GM12864 (cell line): ENCODE data around the gene YJU2.
"Not testable (repeated sequence)": the region's sequence is repeated elsewhere in the genome, so short reads cannot be mapped to it uniquely, and the experiment has no call there.

Source experiments
- DNase-seq: peaks from one replicate; pipeline ENCODE4 v3.0.0-alpha.2; 2011; ENCODE audit warnings: low read depth
- H3K4me3 ChIP-seq: 2 replicates; pipeline ENCODE4 v1.5.1; 2011; ENCODE audit warnings: mild to moderate bottlenecking, low read depth, low read length, control low read depth
- CTCF ChIP-seq: IDR thresholded peaks from 2 replicates; pipeline ENCODE4 v1.5.1; 2011; ENCODE audit warnings: low read depth, mild to moderate bottlenecking, moderate library complexity, low read length, control low read depth, inconsistent platforms; ENCODE audit errors: missing control alignments

Gene YJU2

GRCh38 chr19:4216846-4217245, 30.0 kb upstream of the YJU2 start:
- no peak overlapping the region for H3K4me3 ChIP-seq
- no peak for TF ChIP-seq CTCF
- no peak for DNase-seq

GRCh38 chr19:4217429-4218264, 29.2 kb upstream of the YJU2 start:
- no peak for TF ChIP-seq CTCF
- DNase-seq: no peak
- no peak overlapping the region for H3K4me3 ChIP-seq

DNA sequence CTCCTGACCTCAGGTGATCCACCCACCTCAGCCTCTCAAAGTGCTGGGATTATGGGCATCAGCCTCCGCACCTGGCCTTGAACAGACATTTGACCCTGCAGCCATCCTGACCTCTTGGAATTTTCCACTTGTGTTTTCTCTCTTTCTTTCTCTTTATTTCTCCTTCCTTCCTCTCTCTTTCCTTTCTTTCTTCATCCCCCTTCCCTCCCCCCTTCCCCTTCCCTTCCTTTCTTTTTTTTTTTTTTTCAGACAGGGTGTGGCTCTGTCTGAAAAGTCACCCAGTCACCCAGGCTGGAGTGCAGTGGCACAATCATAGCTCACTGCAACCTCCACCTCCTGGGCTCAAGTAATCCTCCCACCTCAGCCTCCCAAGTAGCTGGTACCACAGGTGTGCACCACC, 28.4 kb upstream of the YJU2 start:
- not testable (repeated sequence) for DNase-seq, H3K4me3 ChIP-seq

DNA sequence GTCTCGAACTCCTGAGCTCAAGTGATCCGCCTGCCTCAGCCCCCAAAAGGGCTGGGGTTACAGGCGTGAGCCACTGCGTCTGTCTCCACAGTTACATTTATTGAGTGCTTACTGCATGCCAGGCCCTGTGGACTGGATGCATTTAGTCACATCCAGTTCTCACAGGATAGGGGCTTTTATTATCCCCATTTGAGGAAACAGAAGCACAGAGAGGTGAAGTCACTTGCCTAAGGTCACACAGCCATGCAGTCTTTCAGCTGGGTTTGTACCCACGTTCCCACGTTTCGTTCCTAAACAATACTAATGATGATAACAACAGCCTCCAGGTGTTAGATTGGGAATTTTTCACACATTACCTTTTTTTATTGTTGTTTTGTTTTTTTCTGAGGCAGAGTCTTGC, 26.7 kb upstream of the YJU2 start:
- no peak for TF ChIP-seq CTCF
- no peak for DNase-seq
- no peak overlapping the region for H3K4me3 ChIP-seq

DNA sequence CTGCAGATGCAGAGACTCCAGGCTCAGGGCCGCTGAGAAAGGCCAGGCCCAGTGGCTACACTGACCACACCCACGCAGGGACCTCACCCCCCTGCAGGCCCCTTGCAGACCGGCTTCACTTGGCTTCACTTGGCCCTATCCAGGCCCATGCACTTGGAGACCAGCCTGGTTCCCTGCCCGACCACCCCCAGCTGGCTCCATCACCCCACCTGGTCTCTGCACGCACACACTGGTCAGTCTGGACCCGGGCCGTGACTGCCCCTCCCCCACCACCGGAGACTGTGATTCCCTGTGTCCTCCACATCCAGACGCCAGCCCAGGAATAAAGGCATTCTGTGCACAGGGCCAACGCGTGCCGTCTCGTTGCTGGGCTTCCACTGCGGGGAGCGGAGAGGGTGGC, 22.4 kb upstream of the YJU2 start:
- DNase-seq: no peak
- no peak overlapping the region for H3K4me3 ChIP-seq
- TF ChIP-seq CTCF: no peak

DNA sequence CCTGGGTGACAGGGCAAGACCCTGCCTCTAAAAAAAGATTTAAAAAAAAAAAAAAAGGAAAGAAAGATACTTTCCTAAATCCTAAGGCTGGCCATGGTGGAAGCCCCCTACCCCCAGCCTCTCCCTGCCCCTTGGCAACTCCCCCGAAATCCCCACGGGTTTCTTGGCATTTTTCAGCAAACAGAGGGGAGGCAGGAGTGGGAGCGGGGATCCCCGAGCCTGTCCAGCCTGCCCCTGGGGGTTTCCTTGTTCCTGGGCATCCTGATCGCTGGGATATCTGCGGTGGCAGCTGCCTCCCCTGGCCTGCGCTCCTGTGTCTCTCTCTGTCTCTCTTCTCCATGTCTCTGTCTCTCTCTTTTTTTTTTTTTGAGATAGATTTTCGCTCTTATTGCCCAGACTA, 21.0 kb upstream of the YJU2 start:
- no peak overlapping the region for H3K4me3 ChIP-seq
- no peak for TF ChIP-seq CTCF

GRCh38 chr19:4227771-4228170, 19.1 kb upstream of the YJU2 start:
- no peak for DNase-seq
- TF ChIP-seq CTCF: no peak
- peak overlapping the region; percentile 83; the same call in 1 of the 2 replicates for H3K4me3 ChIP-seq

More for the DNA sequence above, 21.0 kb upstream of the YJU2 start:
- no peak for DNase-seq
